ENCODE results near the gene ALDOA.

Gene ALDOA

GRCh38 chr16:30046178-30046577 lies 19.4 kb upstream of the ALDOA start:
- no peak for DNase-seq

DNA sequence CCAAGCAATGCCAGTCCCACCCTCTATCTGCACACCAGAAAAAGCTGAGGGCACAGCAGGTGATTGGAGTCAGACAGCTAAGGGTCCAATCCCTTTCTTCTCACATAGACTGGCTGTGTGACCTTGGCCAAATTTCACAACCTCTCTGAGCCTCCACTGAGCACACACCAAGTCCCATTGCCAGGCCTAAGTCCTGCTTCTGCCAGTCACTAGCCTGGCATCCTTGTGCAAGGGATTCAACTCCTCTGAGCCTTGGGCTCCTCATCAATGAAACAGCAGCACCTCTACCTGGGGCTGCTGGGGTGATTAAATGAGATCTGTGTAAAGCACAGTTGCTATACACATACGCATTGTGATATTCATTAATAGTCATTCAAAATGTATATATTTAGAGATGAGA lies 19.0 kb upstream of the ALDOA start:
- no peak for DNase-seq

GRCh38 chr16:30049871-30050270 lies 15.7 kb upstream of the ALDOA start:
- DNase-seq: no peak

DNA sequence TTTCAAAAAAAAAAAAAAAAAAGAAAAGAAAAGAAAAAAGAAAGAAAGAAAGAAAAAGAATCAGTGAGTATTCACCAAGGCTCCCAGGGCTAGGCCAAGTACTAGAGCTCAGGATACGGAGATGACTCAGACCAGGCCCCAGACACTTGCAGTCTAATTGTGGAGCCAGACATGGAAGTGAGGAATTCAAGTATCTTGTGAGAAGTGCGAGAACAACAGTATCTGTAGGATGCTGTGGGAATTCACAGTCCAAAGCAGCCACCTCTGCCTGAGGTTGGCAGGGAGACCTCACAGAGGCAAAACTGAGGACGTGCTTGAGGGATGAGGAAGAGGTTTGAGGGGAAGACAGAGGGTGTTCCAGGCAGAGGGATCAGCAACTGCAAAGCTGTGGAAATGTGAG lies 14.0 kb upstream of the ALDOA start:
- DNase-seq: no peak

GRCh38 chr16:30052671-30053372 lies 12.7 kb upstream of the ALDOA start:
- DNase-seq: peak; percentile 99

- DNase-seq: no peak
These were observed 12.1 kb upstream of the ALDOA start for GRCh38 chr16:30053376-30054015.

GRCh38 chr16:30054451-30054850 lies 11.1 kb upstream of the ALDOA start:
- no peak for DNase-seq

GRCh38 chr16:30054959-30055553 lies 10.5 kb upstream of the ALDOA start:
- peak; percentile 55 for DNase-seq

DNA sequence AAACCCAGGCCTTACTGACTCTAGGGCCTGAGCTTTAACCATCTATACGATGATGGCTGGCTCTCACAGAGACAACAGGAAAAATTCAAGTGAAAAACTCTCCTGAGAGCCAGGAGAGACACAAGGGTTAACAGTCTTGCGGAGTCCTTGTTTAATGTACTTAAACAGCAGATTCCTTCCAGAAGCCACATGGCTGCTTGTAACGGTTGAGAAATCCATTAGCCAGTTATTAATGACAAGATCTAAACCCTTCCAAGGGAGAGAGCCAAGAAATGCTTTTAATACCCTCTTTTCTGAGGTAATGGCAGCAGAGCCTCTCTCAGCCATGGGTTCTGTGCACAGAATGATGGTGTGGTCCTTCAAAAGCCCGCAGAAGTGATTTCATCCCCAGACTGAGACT lies 5.2 kb upstream of the ALDOA start:
- DNase-seq: no peak

DNA sequence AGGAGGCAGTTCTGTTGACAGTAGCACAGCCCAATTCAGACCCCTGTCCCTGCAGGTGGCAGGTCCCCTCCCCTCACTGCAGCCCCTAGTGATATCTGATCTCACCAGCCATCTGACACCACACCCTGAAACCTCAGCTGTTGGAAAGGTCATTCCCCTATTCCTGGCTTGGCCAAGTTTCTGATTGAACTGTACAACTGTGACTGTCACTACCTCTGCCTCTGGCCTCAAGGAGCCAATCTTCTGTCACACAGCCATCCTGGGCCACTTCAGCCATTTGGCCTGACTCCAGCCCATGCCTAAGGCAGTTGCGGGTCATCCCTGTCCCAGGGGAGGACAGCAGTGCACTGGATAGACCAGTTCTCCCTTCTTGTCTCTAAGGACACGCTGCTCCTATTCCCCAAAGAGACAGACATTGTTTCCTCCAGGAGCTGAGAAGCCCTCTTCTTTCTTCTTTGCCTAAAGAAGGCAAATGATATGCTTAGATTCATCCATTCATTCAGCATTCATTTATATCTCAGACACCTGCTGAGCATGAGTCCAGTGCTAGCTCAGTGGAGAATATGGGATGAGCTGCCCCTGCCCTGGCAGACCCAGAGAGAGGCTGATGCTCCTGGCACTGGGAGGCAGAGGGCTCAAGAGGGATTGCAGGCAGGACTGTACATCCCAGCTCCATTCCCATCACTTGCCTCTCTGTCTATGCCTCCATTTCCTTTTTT lies 4.6 kb upstream of the ALDOA start:
- DNase-seq: no peak

DNA sequence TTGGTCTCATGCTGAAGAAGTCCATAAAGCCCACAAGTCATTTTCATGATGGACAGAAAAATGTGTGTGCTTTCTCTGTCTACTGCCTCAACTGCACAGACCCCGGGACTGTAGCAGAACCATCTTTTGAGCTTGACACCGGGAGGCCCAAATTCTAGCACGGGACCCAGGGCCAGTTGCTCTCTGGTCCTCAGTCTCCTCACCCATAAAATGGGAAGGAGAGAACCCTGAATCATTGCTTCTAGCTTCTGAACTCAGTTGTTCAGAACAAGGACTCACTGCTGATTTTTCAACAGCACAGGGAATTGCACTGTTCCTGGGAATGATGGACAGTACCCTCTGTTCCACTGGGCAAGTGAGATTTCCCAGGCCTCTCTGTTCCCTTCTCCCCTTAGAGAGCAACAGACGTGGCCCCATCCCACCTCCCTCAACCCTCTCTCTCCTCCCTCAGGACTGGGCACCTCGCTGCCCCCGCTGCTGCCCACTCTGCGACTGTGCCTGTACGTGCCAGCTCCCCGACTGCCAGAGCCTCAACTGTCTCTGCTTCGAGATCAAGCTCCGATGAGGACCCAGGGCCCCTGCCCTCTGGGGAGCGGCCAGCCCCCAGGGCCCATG lies 2.2 kb upstream of the ALDOA start:
- DNase-seq: no peak

- DNase-seq: peak; percentile 74
These were observed 1.4 kb upstream of the ALDOA start for GRCh38 chr16:30063893-30064728.

DNA sequence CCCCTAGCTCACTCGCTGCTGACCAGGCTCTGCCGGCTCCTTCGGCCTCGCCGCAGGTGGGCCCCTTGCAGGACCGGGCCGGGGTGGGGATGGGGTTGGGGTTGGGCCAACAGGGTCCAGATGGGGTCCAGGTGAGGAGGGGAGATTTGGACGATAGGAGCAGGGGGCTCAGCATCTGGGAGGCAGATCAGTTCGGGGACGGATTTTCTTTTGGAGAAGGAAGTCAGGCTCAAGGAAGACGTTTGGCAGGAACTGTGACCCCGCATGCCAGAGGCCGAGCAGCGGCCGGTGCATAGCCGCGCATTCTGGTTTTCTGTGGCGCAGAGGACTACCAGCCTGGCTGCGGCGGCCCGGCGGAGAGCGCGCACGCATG lies 845 bp upstream of the ALDOA start:
- DNase-seq: no peak

GRCh38 chr16:30065943-30066760 lies 592 bp downstream of the ALDOA start:
- DNase-seq: no peak

- no peak for DNase-seq
These were observed 1.4 kb downstream of the ALDOA start for GRCh38 chr16:30066761-30067583.

- DNase-seq: no peak
These were observed 2.0 kb downstream of the ALDOA start for GRCh38 chr16:30067584-30067916.

DNA sequence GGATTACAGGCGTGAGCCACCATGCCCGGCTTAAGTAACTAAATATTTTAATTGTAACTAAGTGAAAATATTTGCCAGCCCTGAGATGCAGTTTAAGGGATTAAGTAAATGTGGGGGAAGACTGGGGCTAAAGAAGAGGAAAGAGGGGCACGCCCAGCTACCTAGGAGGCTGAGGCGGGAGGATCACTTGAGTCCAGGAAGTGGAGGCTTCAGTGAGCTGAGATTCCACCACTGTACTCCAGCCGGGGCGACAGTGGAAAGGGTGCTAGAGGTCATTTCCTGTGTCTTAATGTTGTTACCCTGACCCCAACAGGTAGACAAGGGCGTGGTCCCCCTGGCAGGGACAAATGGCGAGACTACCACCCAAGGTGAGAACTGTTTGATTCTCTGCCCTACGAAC lies 2.8 kb downstream of the ALDOA start:
- no peak for DNase-seq

- DNase-seq: no peak
These were observed 3.4 kb downstream of the ALDOA start for GRCh38 chr16:30068750-30069610.

DNA sequence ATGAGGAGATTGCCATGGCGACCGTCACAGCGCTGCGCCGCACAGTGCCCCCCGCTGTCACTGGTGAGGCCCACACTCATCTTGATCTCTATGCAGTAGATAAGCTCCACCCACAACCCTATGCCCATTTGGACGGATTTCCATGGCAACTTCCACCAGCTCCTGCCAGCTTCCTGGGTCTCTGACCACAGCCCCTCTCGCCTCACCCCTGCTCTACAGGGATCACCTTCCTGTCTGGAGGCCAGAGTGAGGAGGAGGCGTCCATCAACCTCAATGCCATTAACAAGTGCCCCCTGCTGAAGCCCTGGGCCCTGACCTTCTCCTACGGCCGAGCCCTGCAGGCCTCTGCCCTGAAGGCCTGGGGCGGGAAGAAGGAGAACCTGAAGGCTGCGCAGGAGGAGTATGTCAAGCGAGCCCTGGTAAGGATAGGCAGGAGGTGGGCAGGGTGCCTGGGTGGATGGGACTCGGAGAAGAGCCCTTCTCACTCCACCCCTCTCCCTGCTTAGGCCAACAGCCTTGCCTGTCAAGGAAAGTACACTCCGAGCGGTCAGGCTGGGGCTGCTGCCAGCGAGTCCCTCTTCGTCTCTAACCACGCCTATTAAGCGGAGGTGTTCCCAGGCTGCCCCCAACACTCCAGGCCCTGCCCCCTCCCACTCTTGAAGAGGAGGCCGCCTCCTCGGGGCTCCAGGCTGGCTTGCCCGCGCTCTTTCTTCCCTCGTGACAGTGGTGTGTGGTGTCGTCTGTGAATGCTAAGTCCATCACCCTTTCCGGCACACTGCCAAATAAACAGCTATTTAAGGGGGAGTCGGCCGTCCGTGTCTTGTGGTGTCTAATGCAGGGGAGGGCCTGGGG lies 4.3 kb downstream of the ALDOA start:
- no peak for DNase-seq
